ENCODE measurements around the gene CARNS1. TPM values are rescaled to one million over a fixed set of nuclear protein-coding genes. Genes with fewer than 3 reads are reported as not detected.

CARNS1 gene
- total and polyA plus RNA-seq, 12 donors, result 0.55 to 26.6 (median 17.4) TPM

DNA sequence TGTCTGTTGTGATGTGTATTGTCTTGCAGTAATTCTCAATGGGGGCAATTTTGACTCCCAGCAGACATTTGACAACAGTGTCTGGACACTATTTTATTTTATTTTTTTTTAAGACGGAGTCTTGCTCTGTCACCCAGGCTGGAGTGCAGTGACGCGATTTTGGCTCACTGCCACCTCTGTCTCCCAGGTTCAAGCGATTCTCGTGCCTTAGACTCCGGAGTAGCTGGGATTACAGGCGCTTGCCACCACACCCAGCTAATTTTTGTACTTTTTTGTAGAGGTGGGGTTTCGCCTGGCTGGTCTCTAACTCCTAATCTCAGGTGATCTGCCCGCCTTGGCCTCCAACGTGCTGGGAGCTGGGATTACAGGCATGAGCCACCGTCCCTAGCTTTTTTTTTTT lies 14.2 kb downstream of the CARNS1 start:
- no peak overlapping the region for H3K27ac ChIP-seq
- peak overlapping the region in 3 of 10 donors; percentile 68 to 91 (median 79) for H3K4me3 ChIP-seq
- no peaks in the 10 kb centered on the region for H3K9me3 ChIP-seq
- 76 to 77% methylated on average over 11 of the region's 11 CpGs for WGBS, 2 donors
- DNase-seq (no peak), ATAC-seq (no peak)
- no peaks in the 10 kb centered on the region for H3K27me3 ChIP-seq
- intact Hi-C loops (cut with DNase I), result loop anchor here in 2 of 10 donors (5.0 to 10.0 kb wide), 2 partner anchors 38 to 75 kb away; partner anchors contain the start of genes TMEM134 (in 2 of the 2) and POLD4 (in 1 of the 2)
- no peak for TF ChIP-seq CTCF (IDR thresholded peaks at IDR 0.05)
- H3K36me3 ChIP-seq, result peaks cover 0 to 54% (median 24%) of the 10 kb centered on the region in 9 donors
- peaks cover 0 to 27% (median 20%) of the 10 kb centered on the region in 9 donors for H3K4me1 ChIP-seq

DNA sequence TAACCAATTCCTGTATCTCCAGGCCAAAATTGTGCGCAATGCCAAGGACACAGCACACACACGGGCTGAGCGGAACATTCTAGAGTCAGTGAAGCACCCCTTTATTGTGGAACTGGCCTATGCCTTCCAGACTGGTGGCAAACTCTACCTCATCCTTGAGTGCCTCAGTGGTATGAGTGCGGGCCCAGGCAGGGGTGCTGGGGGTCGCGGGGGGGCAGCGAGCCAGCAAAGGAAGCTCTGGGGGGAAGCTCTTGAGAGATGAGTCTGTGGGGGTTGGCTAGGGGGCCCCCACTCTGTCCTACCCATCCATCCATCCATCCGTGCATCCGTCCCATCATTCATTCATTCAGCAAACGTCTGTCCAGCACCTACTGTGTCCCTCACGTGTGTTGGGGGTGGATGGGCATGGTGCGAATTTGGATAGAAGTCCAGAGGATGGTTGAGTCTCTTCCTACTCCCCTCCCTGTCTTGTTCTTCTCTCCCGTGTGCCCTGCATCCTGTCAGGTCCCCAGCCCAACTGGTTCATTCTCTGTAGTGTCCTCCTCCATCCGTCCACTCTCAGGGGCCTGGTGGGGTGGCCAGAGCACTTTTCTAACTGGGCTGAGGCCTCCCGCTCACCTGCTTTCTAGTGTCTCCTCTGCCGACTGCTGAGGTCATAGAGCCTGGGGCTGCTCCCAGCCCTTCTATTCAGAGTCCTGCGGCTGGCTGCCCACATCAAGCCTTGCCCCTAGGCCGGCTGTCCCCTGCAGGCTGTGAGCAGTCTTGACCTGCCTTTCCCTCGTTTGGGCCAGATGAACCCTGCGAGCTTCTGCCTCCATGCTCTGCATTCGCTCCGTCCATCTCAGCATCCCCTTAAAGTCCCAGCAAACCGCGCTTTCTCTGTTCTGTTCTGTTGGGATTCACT lies 16.1 kb downstream of the CARNS1 start:
- WGBS, 2 donors, result 93 to 95% methylated on average over 24 of the region's 24 CpGs
- H3K4me1 ChIP-seq, result peaks cover 0 to 32% (median 20%) of the 10 kb centered on the region in 9 donors
- intact Hi-C loops (cut with DNase I), result no loop called here
- ATAC-seq (no peak), DNase-seq (no peak)
- H3K9me3 ChIP-seq, result no peaks in the 10 kb centered on the region
- no peak overlapping the region for H3K27ac ChIP-seq
- H3K27me3 ChIP-seq, result no peaks in the 10 kb centered on the region
- H3K4me3 ChIP-seq, result no peak overlapping the region
- TF ChIP-seq CTCF (IDR thresholded peaks at IDR 0.05), result no peak
- peaks cover 0 to 69% (median 25%) of the 10 kb centered on the region in 9 donors for H3K36me3 ChIP-seq

GRCh38 chr11:67432655-67433349 lies 17.3 kb downstream of the CARNS1 start:
- Histone ChIP-seq H3K27me3 (no peaks in the 10 kb centered on the region), H3K4me3 (no peak overlapping the region), H3K9me3 (no peaks in the 10 kb centered on the region), H3K27ac (no peak overlapping the region), H3K36me3 (peaks cover 0 to 77% (median 27%) of the 10 kb centered on the region in 9 donors), H3K4me1 (peaks cover 0 to 37% (median 23%) of the 10 kb centered on the region in 9 donors)
- WGBS, 2 donors, result 89 to 90% methylated on average over 22 of the region's 22 CpGs
- intact Hi-C loops (cut with DNase I), result no loop called here
- no peak for TF ChIP-seq CTCF (IDR thresholded peaks at IDR 0.05)
- ATAC-seq (no peak), DNase-seq (no peak)
